Measurements from ENCODE around the gene LRRC53. TPM values are rescaled to one million over a fixed set of nuclear protein-coding genes. Genes with fewer than 3 reads are reported as not detected.

LRRC53 gene
- total and polyA plus RNA-seq, 2 of the 4 experiments (the other 2 are of a cell fraction): not detected

DNA sequence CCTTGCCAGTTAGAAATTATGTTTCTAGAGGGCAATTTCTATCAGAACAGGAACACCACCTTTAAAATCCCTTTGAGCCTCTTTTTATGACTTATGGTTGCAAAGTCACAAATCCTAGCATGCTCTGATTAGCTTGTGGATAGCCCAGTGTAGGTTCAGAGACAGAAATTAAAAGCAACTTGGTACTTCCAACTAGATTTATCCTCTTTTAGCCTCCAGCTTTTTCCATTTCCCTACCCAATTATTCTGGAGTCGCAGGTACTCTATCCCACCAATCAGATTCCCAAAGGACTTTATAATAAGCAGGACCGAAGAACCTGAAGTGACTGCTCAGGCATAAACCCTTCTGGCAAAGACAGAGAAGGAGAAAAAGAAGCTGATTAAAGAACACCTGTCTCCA is 33.4 kb upstream of the LRRC53 start:
- Histone ChIP-seq H2AK5ac (ENCODE audit: low read depth, low read length) (no peak overlapping the region), H3K23ac (ENCODE audit: low read depth, low read length) (no peak overlapping the region), H3K4ac (ENCODE audit: low read depth, low read length) (no peak overlapping the region), H3K56ac (ENCODE audit: extremely low read depth, insufficient read depth, low read length) (no peak overlapping the region), H4K5ac (ENCODE audit: low read depth, low read length) (no peak overlapping the region), H3K4me1 (ENCODE audit: control insufficient read depth, insufficient read depth, low read length) (no peaks in the 10 kb centered on the region), H3K9me3 (ENCODE audit: control insufficient read depth, insufficient read depth, low read length) (peaks cover 1% of the 10 kb centered on the region; the same call in 1 of the 2 replicates), H3K4me3 (ENCODE audit: insufficient read depth, low read depth, low read length) (no peak overlapping the region), H3K36me3 (ENCODE audit: control insufficient read depth, insufficient read depth, low read length) (no peaks in the 10 kb centered on the region), H2BK5ac (ENCODE audit: low read depth, low read length, poor library complexity, severe bottlenecking) (no peak overlapping the region), H3K18ac (ENCODE audit: low read depth, low read length) (no peak overlapping the region), H3K27me3 (ENCODE audit: control insufficient read depth, insufficient read depth, low read length) (no peaks in the 10 kb centered on the region), H3K4me2 (ENCODE audit: low read depth, low read length) (no peak overlapping the region), H3K79me1 (ENCODE audit: low read depth in 1 of 2, low read length in 2 of 2) (no peaks in the 10 kb centered on the region), H2AK9ac (replicated peaks; ENCODE audit: low read depth, low read length, poor library complexity) (no peak overlapping the region), H2BK20ac (ENCODE audit: low read depth, low read length) (no peak overlapping the region), H4K8ac (ENCODE audit: low read depth in 2 of 2, low read length in 2 of 2) (no peak overlapping the region), H2AFZ (replicated peaks; ENCODE audit: low read length, poor library complexity) (no peak overlapping the region), H3K14ac (replicated peaks; ENCODE audit: low read depth, low read length) (no peak overlapping the region), H4K20me1 (ENCODE audit: insufficient read depth, low read length) (no peaks in the 10 kb centered on the region), H4K91ac (ENCODE audit: insufficient read depth, low read depth, low read length) (no peak overlapping the region), H2BK15ac (ENCODE audit: low read depth, low read length) (no peak overlapping the region), H2BK120ac (ENCODE audit: low read depth, low read length) (no peak overlapping the region), H3K9ac (ENCODE audit: low read depth, low read length) (no peak overlapping the region), H3K27ac (ENCODE audit: insufficient read depth, low read length) (no peak overlapping the region), H3K9me1 (ENCODE audit: insufficient read depth, low read length) (no peaks in the 10 kb centered on the region)
- no CpG with 5 or more reads among the region's 2 CpGs for WGBS, 2 experiments (ENCODE audit: extremely low coverage in 2 of 2, insufficient read length in 1 of 2)
- no peak for ATAC-seq (ENCODE audit: low read depth)
- no peak for DNase-seq
- ChIA-PET CTCF (interaction anchor here (1.0 kb wide), 1 partner anchor 9 kb away, joined by 3 read pairs; no protein-coding TSS in a partner anchor), POLR2A (ENCODE audit: unreplicated experiment) (no interaction called here)
- intact Hi-C loops (cut with micrococcal nuclease): no loop called here
- in situ Hi-C loops (cut with MboI; ENCODE audit: low sequenced_read_pairs): no loop called here
- TF ChIP-seq, protein P1, sequence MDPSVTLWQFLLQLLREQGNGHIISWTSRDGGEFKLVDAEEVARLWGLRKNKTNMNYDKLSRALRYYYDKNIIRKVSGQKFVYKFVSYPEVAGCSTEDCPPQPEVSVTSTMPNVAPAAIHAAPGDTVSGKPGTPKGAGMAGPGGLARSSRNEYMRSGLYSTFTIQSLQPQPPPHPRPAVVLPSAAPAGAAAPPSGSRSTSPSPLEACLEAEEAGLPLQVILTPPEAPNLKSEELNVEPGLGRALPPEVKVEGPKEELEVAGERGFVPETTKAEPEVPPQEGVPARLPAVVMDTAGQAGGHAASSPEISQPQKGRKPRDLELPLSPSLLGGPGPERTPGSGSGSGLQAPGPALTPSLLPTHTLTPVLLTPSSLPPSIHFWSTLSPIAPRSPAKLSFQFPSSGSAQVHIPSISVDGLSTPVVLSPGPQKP (IDR thresholded peaks at IDR 0.05; ENCODE audit: borderline replicate concordance, low read depth, low read length): no peak
- no peak for TF ChIP-seq RFX5 (IDR thresholded peaks at IDR 0.05; ENCODE audit: low read depth, low read length)
- no peak for TF ChIP-seq RCOR1 (IDR thresholded peaks at IDR 0.05; ENCODE audit: insufficient replicate concordance, low read length)
- TF ChIP-seq, protein P2, sequence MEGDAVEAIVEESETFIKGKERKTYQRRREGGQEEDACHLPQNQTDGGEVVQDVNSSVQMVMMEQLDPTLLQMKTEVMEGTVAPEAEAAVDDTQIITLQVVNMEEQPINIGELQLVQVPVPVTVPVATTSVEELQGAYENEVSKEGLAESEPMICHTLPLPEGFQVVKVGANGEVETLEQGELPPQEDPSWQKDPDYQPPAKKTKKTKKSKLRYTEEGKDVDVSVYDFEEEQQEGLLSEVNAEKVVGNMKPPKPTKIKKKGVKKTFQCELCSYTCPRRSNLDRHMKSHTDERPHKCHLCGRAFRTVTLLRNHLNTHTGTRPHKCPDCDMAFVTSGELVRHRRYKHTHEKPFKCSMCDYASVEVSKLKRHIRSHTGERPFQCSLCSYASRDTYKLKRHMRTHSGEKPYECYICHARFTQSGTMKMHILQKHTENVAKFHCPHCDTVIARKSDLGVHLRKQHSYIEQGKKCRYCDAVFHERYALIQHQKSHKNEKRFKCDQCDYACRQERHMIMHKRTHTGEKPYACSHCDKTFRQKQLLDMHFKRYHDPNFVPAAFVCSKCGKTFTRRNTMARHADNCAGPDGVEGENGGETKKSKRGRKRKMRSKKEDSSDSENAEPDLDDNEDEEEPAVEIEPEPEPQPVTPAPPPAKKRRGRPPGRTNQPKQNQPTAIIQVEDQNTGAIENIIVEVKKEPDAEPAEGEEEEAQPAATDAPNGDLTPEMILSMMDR (conservative IDR thresholded peaks at IDR 0.05; ENCODE audit: low read depth, low read length): no peak
- no peak for TF ChIP-seq RAD21 (IDR thresholded peaks at IDR 0.05; ENCODE audit: low read length)
- TF ChIP-seq MAFK (IDR thresholded peaks at IDR 0.05; ENCODE audit: low read depth, low read length): no peak
- TF ChIP-seq CHD1 (IDR thresholded peaks at IDR 0.05; ENCODE audit: low read depth, low read length): no peak
- TF ChIP-seq POLR2A (IDR thresholded peaks at IDR 0.05; ENCODE audit: low read depth, low read length): no peak
- TF ChIP-seq CEBPB (IDR thresholded peaks at IDR 0.05; ENCODE audit: low read depth, low read length): no peak
- no peak for TF ChIP-seq MXI1 (IDR thresholded peaks at IDR 0.05; ENCODE audit: borderline replicate concordance, low read depth, low read length)
- TF ChIP-seq MAZ (IDR thresholded peaks at IDR 0.05; ENCODE audit: borderline replicate concordance, low read depth, low read length): no peak
- no peak for TF ChIP-seq BHLHE40 (IDR thresholded peaks at IDR 0.05; ENCODE audit: low read depth, low read length)
- TF ChIP-seq FOS (IDR thresholded peaks at IDR 0.05; ENCODE audit: low read depth, low read length): no peak
- TF ChIP-seq SMC3 (IDR thresholded peaks at IDR 0.05; ENCODE audit: low read depth, low read length): no peak
- TF ChIP-seq, protein P3, sequence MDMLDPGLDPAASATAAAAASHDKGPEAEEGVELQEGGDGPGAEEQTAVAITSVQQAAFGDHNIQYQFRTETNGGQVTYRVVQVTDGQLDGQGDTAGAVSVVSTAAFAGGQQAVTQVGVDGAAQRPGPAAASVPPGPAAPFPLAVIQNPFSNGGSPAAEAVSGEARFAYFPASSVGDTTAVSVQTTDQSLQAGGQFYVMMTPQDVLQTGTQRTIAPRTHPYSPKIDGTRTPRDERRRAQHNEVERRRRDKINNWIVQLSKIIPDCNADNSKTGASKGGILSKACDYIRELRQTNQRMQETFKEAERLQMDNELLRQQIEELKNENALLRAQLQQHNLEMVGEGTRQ (IDR thresholded peaks at IDR 0.05; ENCODE audit: low read depth, low read length): no peak
- BruUV-seq (replicated peaks): no TSS peak
- dilution Hi-C loops (cut with HindIII; ENCODE audit: low sequenced_read_pairs, unreplicated experiment): no loop called here
